ENCODE results near the gene TNRC6C. TPM values are rescaled to one million over a fixed set of nuclear protein-coding genes. Genes with fewer than 3 reads are reported as not detected.

Gene TNRC6C
- total and polyA plus RNA-seq, 9 of the 15 experiments (the other 6 are each of a cell fraction or from before 2014, with no cell fraction given): 0.20 to 4.9 (median 2.3) TPM

- TF ChIP-seq PBX2 (CRISPR knock-in tag; IDR thresholded peaks at IDR 0.05; ENCODE audit: low read depth) (no peak), PBX2 (tag; conservative IDR thresholded peaks at IDR 0.05; ENCODE audit: low read depth) (no peak), ATF7 (IDR thresholded peaks at IDR 0.05) (0 out of 2 replicates have a peak, but pooled peaks have one; percentile 16), VEZF1 (CRISPR knock-in tag; IDR thresholded peaks at IDR 0.05) (no peak), ZFX (CRISPR knock-in tag; IDR thresholded peaks at IDR 0.05) (no peak), ZC3H4 (CRISPR knock-in tag; IDR thresholded peaks at IDR 0.05; ENCODE audit: borderline replicate concordance) (no peak), ESRRB (CRISPR knock-in tag; IDR thresholded peaks at IDR 0.05; ENCODE audit: borderline replicate concordance) (no peak), ZNF609 (CRISPR knock-in tag; IDR thresholded peaks at IDR 0.05; ENCODE audit: borderline replicate concordance) (no peak), MTA1 (IDR thresholded peaks at IDR 0.05; ENCODE audit: borderline replicate concordance) (no peak), CBX1 (IDR thresholded peaks at IDR 0.05; ENCODE audit: low read depth) (no peak; the same call in 1 of the 2 replicates), CGGBP1 (CRISPR knock-in tag; IDR thresholded peaks at IDR 0.05) (no peak), SRSF1 (IDR thresholded peaks at IDR 0.05; ENCODE audit: low read depth, low read length) (no peak), RBBP5 (IDR thresholded peaks at IDR 0.05; ENCODE audit: borderline replicate concordance, insufficient read depth, low read length, poor library complexity, severe bottlenecking) (no peak), PURB (CRISPR knock-in tag; IDR thresholded peaks at IDR 0.05; ENCODE audit: low read depth) (no peak), ZNF79 (CRISPR knock-in tag; IDR thresholded peaks at IDR 0.05; ENCODE audit: low read depth) (no peak), ZNF830 (CRISPR knock-in tag; IDR thresholded peaks at IDR 0.05) (no peak), NR3C1 (CRISPR knock-in tag; IDR thresholded peaks at IDR 0.05) (no peak), ZNF134 (CRISPR knock-in tag; conservative IDR thresholded peaks at IDR 0.05) (no peak)
Observed at GRCh38 chr17:78112518-78113471, 154.3 kb downstream of the TNRC6C start (continued).
